ENCODE data around the gene MAN2C1. TPM values are rescaled to one million over a fixed set of nuclear protein-coding genes. Genes with fewer than 3 reads are reported as not detected.

Gene MAN2C1
- total RNA-seq, 1 experiment from 2014 or later, result 169 TPM

GRCh38 chr15:75371901-75372688 is 3.7 kb upstream of the MAN2C1 start:
- Histone ChIP-seq H3K4me3 (ENCODE audit: low read depth, low read length, poor library complexity, severe bottlenecking) (no peak overlapping the region), H3K9me3 (ENCODE audit: low read depth, low read length, poor library complexity, severe bottlenecking) (no peaks in the 10 kb centered on the region), H3K27ac (ENCODE audit: low read depth, low read length, poor library complexity, severe bottlenecking) (no peak overlapping the region), H3K27me3 (replicated peaks; ENCODE audit: insufficient read depth, low read depth, low read length, poor library complexity) (no peaks in the 10 kb centered on the region), H3K36me3 (ENCODE audit: insufficient read depth, low read length, poor library complexity, severe bottlenecking) (peaks cover 69% of the 10 kb centered on the region), H3K4me1 (ENCODE audit: insufficient read depth, low read length, poor library complexity, severe bottlenecking) (peaks cover 13% of the 10 kb centered on the region)
- intact Hi-C loops (cut with micrococcal nuclease; ENCODE audit: unreplicated experiment), result no loop called here
- TF ChIP-seq CTCF (conservative IDR thresholded peaks at IDR 0.05; ENCODE audit: low read depth, low read length), result no peak
- BruUV-seq (replicated peaks), result no TSS peak
- no peak for DNase-seq (ENCODE audit: low spot score)
- ChIA-PET POLR2A (ENCODE audit: low non-redundant PET) (interaction anchor here (0.8 kb wide), 1 partner anchor 82 kb away, joined by 3 read pairs; no protein-coding TSS in a partner anchor), CTCF (interaction anchor here (0.6 kb wide), 1 partner anchor 530 kb away, joined by 3 read pairs; no protein-coding TSS in a partner anchor)

- Histone ChIP-seq H3K4me1 (ENCODE audit: insufficient read depth, low read length, poor library complexity, severe bottlenecking) (peaks cover 13% of the 10 kb centered on the region), H3K36me3 (ENCODE audit: insufficient read depth, low read length, poor library complexity, severe bottlenecking) (peaks cover 69% of the 10 kb centered on the region), H3K27ac (ENCODE audit: low read depth, low read length, poor library complexity, severe bottlenecking) (no peak overlapping the region), H3K4me3 (ENCODE audit: low read depth, low read length, poor library complexity, severe bottlenecking) (no peak overlapping the region), H3K9me3 (ENCODE audit: low read depth, low read length, poor library complexity, severe bottlenecking) (no peaks in the 10 kb centered on the region), H3K27me3 (replicated peaks; ENCODE audit: insufficient read depth, low read depth, low read length, poor library complexity) (no peaks in the 10 kb centered on the region)
- CTCF ChIA-PET, result no interaction called here
- intact Hi-C loops (cut with micrococcal nuclease; ENCODE audit: unreplicated experiment), result no loop called here
- no TSS peak for BruUV-seq (replicated peaks)
- TF ChIP-seq CTCF (conservative IDR thresholded peaks at IDR 0.05; ENCODE audit: low read depth, low read length) (no peak), EZH2 (IDR thresholded peaks at IDR 0.05; ENCODE audit: borderline replicate concordance, low read depth, low read length, poor library complexity, severe bottlenecking) (no peak)
- no peak for DNase-seq (ENCODE audit: low spot score)
- POLR2A ChIA-PET (ENCODE audit: low non-redundant PET), result interaction anchor here (0.8 kb wide), 1 partner anchor 83 kb away, joined by 3 read pairs; no protein-coding TSS in a partner anchor
Observed at GRCh38 chr15:75371486-75371885, 3.1 kb upstream of the MAN2C1 start.

GRCh38 chr15:75369897-75370581 is 1.6 kb upstream of the MAN2C1 start:
- no peak for DNase-seq (ENCODE audit: low spot score)
- Histone ChIP-seq H3K4me1 (ENCODE audit: insufficient read depth, low read length, poor library complexity, severe bottlenecking) (peaks cover 13% of the 10 kb centered on the region), H3K27me3 (replicated peaks; ENCODE audit: insufficient read depth, low read depth, low read length, poor library complexity) (no peaks in the 10 kb centered on the region), H3K4me3 (ENCODE audit: low read depth, low read length, poor library complexity, severe bottlenecking) (no peak overlapping the region), H3K9me3 (ENCODE audit: low read depth, low read length, poor library complexity, severe bottlenecking) (no peaks in the 10 kb centered on the region), H3K36me3 (ENCODE audit: insufficient read depth, low read length, poor library complexity, severe bottlenecking) (peaks cover 62% of the 10 kb centered on the region), H3K27ac (ENCODE audit: low read depth, low read length, poor library complexity, severe bottlenecking) (no peak overlapping the region)
- POLR2A ChIA-PET (ENCODE audit: low non-redundant PET), result no interaction called here
- TF ChIP-seq CTCF (conservative IDR thresholded peaks at IDR 0.05; ENCODE audit: low read depth, low read length), result no peak
- no peak for TF ChIP-seq EZH2 (IDR thresholded peaks at IDR 0.05; ENCODE audit: borderline replicate concordance, low read depth, low read length, poor library complexity, severe bottlenecking)
- intact Hi-C loops (cut with micrococcal nuclease; ENCODE audit: unreplicated experiment), result no loop called here
- BruUV-seq (replicated peaks), result no TSS peak
- CTCF ChIA-PET, result interaction anchor here (0.6 kb wide), 1 partner anchor 316 kb away, joined by 3 read pairs; no protein-coding TSS in a partner anchor
